Measurements from ENCODE around the gene RAD9B.
"Not testable (repeated sequence)": the region's sequence is repeated elsewhere in the genome, so short reads cannot be mapped to it uniquely, and the experiment has no call there.

Gene RAD9B

GRCh38 chr12:110528277-110528839, 26.2 kb downstream of the RAD9B start:
- DNase-seq (ENCODE audit: low read depth) = no peak

DNA sequence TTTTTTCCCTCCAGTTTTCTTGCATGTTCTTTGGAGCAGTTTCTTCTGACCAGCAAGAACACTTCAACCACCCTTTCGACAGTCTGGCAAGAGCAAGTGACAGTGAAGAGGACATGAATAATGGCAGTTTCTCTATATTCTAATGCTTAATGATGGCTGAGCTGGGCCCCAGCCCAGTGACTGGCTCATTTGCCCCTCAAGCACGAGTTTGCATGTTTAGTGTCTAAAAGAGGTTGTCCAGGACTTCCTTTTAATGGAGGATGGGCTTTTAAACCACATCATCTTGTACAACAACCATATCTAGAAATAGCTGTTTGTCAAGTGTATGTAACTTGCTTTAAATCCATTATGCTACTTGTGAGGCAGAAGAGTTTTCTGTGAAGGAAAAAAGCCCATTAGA, 28.4 kb downstream of the RAD9B start:
- no peak for DNase-seq (ENCODE audit: low read depth)

GRCh38 chr12:110531741-110532333, 29.7 kb downstream of the RAD9B start:
- no peak for DNase-seq (ENCODE audit: low read depth)

- DNase-seq (ENCODE audit: low read depth) = no peak
Measured at GRCh38 chr12:110532644-110533043, 30.5 kb downstream of the RAD9B start.

GRCh38 chr12:110533607-110534006, 31.5 kb downstream of the RAD9B start:
- no peak for DNase-seq (ENCODE audit: low read depth)

DNA sequence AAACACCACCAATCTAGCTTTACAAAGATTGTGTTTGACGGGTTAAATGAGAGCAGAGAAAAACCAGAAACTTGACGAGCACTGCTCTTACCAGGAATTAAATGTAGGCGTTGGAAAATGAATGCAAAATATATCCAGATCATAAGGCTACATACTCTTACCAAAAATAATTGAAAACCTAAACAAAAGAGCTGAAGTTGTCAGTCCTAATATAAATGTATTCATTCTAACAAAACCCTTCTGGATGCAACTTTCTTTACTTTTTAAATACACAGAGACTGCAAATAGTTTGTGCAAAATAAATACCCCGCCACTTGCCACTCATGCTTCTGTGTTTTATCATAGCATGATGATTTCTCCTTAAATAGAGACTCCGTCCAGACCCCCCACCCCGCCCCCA, 32.7 kb downstream of the RAD9B start:
- DNase-seq (ENCODE audit: low read depth) = no peak

GRCh38 chr12:110536834-110537604, 34.9 kb downstream of the RAD9B start:
- no peak for DNase-seq (ENCODE audit: low read depth)

- DNase-seq (ENCODE audit: low read depth) = no peak
Measured at GRCh38 chr12:110537605-110538409, 35.7 kb downstream of the RAD9B start.

DNA sequence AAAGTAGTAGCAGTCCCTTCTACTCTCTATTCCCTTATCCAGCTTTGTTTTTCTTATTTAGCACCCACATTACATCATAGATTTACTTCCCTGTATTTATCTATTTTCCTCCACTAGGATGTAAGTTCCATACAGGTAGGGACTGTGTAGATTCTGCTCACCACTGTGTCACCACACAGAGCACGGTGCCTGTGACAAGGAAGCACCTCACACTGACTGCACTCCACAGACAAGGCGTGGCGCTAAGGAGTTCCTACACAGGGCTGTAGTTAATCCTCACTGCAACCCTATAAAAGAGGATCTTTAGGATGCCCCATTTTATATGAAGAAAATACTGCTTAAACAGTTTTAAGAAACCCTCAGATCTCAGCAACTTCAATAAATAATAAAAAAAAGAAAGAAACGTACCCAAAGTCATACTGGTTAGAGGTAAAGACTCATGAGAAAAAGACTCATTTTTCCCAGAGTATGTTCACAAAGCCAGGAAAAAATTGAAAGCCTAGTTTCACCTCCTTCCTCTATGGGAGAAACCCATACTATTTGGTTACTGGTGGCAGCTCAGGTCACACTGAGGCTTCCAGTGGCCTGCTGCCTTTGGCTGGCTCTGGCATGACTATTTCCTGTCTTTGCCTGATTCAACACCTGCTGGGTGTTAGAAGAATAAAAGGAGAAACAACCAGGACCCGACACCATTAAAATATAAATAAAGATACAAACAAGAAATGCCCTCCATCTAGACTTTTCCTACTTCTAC, 36.9 kb downstream of the RAD9B start:
- no peak for DNase-seq (ENCODE audit: low read depth)

- DNase-seq (ENCODE audit: low read depth) = no peak
Measured at GRCh38 chr12:110540048-110540447, 37.9 kb downstream of the RAD9B start.

- no peak for DNase-seq (ENCODE audit: low read depth)
Measured at GRCh38 chr12:110543252-110543959, 41.3 kb downstream of the RAD9B start.

GRCh38 chr12:110543965-110544364, 41.8 kb downstream of the RAD9B start:
- DNase-seq (ENCODE audit: low read depth) = no peak

DNA sequence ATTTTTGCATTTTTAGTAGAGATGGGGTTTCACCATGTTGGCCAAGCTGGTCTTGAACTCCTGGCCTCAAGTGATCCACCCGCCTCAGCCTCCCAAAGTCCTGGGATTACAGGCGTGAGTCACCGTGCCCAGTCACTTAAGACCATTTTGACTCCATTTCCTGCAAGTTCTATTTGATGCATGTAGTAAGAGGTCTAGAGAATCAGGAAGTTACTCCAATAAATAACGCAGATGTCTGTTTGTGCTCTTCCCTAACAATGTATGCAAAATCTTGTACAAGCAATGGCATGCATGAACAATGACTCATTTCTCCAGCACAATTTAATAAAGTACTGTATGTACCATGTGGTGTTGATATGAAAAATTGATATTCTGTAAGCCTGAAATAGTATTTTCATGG, 43.1 kb downstream of the RAD9B start:
- not testable (repeated sequence) for DNase-seq (ENCODE audit: low read depth)

DNA sequence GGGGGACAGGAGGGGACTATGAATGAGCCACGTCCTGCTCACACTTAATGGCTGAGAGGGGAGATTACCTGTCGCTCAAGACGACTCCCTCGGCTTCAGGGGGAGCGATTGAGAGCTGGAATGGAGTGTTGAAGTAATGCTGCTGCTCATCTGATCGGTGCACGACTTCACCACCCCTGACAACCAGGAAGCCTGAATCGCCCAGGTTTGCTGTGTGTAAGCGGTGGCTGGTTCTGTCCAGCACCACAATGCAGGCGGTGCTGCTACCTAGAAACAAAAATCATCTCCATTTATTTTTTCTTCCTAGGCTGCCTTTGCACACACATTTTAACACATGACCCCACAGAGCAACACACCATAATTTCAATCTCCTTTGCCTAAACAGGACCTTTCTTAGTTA, 43.7 kb downstream of the RAD9B start:
- no peak for DNase-seq (ENCODE audit: low read depth)

DNA sequence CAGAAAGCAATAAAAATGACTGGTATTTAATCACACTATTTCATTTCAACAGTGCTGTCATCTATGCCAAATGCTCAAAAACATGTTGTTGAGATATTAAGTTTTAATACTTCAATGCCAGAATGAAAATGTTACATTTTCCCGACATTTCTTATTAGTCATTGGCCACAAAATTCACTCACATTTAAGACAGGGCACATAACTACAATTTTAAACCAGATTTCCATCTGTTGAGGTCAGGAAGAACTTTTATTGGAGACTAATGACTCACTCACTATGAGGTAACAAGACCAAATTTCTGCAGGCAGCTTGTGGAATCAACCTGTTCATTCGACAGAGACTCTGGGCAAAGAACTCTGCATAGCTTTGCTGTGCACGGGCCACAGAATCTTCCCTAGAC, 44.2 kb downstream of the RAD9B start:
- no peak for DNase-seq (ENCODE audit: low read depth)

- no peak for DNase-seq (ENCODE audit: low read depth)
Measured at GRCh38 chr12:110547090-110547489, 45.0 kb downstream of the RAD9B start.

DNA sequence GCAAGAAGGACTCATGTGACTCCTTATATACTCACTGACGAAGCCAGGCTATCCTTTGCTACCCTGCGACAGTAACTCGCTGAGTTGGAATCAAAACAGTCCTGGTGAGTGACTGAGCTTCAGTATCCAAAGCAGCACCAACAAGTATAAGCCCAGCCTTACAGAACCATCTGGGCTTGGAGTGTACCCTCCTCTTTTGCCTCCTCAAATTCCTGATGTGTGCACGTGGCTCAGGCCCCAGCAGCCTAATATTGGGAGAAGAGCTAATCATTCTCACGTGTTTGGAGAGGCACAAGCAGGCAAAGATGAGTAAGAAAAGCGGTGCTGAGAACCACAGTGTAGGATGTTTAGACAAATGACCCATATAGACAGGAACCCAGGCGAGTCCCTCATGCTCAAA, 46.5 kb downstream of the RAD9B start:
- no peak for DNase-seq (ENCODE audit: low read depth)

DNA sequence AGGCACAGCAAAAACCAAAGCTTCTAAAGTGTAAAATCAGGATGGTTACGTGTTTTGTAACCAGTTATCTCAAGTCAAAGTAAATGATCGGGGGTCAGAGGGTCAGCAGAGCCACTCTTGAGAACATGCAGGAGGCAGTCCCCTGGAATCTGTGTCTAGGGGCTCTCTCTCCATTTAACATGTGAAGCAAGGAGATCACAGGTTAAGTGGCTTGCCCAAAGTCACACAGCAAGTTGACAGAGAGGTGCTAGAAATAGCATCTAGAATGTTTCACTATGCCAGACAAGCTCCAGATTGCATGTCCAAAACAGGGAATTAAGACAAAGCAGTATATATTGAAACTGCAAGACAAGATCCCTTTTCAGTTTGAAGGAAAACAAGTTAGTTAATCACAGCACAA, 47.6 kb downstream of the RAD9B start:
- no peak for DNase-seq (ENCODE audit: low read depth)

DNA sequence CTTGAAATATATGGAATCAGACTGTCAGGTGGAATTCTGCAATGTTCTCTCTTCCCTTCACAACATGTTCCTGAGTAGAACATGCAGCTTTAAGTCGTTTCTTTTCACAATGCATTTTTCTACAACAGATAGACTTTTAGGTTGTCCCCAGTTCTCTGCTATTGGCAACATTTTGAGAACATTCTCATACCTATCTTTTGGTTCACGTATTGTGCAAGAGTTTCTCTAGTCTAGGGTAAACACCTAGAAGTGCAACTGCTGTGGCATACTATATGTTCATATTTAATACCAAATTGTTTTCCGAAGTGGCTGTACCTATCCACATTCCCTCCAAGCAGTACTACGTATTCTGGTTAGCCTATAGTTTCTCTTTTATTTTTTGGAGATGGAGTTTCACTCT, 48.9 kb downstream of the RAD9B start:
- no peak for DNase-seq (ENCODE audit: low read depth)

All from stimulated activated CD8-positive, alpha-beta memory T cell treated with anti-CD3 and anti-CD28 coated beads, Interleukin-7, amount 100 ng/mL, for 24 hours (primary cell).